Measurements from ENCODE around the gene PLET1.

DNA sequence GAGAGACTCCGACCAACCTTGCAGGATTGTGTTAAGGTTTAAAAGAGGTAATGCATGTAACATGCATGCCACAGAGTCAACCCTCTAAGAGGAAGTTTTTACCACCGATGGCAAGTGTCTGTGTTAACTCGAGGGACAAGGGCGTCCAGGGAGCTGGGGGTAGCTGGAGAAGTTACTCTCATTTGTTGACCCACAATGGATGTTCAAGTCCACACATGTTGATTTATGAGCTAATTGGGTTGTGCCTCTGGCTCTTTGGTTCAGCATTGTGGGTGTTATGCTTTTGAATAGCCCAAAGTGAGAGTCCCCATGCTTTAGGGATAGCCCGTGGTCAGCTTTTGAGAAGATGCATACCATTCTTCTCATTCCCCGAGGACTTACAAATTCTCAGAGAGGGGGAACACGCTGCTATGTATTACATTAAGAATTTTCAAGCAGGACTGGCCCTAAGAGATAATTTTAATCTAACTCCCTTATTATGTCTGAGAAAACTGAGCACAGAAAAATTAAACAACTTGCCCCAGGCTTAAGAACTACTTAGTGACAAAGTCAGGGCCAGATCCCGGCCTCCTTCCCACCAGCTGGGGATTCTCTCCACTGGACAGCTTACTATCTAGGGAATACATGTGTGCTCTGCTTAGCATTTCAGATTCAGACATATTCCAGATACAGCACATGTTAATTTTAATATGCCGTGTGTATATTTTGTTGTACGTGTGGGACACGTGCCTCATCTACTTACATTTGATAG is 5.2 kb upstream of the PLET1 start:
- no peak for TF ChIP-seq POLR2A (IDR thresholded peaks at IDR 0.05)
- TF ChIP-seq, protein P1, sequence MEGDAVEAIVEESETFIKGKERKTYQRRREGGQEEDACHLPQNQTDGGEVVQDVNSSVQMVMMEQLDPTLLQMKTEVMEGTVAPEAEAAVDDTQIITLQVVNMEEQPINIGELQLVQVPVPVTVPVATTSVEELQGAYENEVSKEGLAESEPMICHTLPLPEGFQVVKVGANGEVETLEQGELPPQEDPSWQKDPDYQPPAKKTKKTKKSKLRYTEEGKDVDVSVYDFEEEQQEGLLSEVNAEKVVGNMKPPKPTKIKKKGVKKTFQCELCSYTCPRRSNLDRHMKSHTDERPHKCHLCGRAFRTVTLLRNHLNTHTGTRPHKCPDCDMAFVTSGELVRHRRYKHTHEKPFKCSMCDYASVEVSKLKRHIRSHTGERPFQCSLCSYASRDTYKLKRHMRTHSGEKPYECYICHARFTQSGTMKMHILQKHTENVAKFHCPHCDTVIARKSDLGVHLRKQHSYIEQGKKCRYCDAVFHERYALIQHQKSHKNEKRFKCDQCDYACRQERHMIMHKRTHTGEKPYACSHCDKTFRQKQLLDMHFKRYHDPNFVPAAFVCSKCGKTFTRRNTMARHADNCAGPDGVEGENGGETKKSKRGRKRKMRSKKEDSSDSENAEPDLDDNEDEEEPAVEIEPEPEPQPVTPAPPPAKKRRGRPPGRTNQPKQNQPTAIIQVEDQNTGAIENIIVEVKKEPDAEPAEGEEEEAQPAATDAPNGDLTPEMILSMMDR (IDR thresholded peaks at IDR 0.05): no peak
- TF ChIP-seq POLR2AphosphoS5 (IDR thresholded peaks at IDR 0.05): no peak
- no peak for TF ChIP-seq EP300 (IDR thresholded peaks at IDR 0.05)

Data from suprapubic skin (tissue), 4 donors.